Germinal center (tissue), 1 donor: ENCODE measurements around the gene AFF1.
A peak's percentile ranks its signal among the peaks of the same experiment; 100 is the strongest.

Experiments used
- DNase-seq: peaks from one replicate; pipeline ENCODE4 v3.0.0; 2012; ENCODE audit warnings: mixed read lengths, low spot score

The AFF1 gene

GRCh38 chr4:86955888-86956451 lies 21.2 kb downstream of the AFF1 start:
- DNase-seq = no peak

- DNase-seq = no peak
Measured at GRCh38 chr4:86957215-86957614, 22.4 kb downstream of the AFF1 start.

DNA sequence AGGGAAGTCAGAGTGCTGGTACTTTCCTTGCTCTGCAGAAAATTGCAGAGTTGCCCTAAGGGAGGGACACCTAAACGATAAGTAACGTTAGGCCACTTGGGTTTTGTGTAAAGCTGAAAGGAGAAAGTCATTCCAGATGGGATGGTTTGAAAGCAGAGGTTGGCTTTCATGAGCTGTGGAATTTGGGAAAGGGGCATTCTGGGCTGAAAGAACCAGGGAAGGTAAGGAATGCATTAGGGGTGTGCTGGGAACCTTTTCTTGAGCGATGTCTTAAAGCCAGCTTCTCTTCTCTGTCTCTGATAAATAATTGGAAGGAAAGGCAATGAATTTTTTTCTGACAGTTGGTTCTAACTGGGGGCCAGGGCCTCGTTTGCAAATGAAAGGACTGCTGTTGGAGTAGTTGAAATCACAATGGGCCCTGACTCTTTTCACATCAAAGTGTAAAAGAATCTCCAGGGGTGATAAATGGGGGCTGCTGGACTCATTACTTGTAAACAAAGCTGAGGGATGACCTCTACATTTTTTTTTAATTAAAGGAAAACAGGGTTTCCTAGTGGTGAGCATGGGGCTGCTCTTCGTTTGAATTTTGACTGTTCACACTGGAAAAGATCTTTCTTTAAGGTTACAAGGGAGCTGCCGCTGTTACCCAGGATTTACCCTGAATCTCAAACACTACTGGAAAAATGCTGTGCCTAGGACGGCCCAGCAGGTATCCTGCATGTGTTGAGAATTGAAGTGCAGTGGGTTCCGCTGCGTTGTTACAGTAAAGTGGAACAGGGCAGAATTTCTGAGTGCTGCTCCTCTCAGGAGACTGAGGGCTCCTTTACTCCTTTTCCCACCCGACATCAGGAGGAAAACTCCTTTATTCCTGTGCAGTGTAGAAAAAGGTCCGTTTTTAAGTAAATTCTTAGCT lies 25.0 kb downstream of the AFF1 start:
- no peak for DNase-seq

GRCh38 chr4:86960557-86960961 lies 25.7 kb downstream of the AFF1 start:
- no peak for DNase-seq

- DNase-seq = no peak
Measured at GRCh38 chr4:86961116-86961515, 26.3 kb downstream of the AFF1 start.

DNA sequence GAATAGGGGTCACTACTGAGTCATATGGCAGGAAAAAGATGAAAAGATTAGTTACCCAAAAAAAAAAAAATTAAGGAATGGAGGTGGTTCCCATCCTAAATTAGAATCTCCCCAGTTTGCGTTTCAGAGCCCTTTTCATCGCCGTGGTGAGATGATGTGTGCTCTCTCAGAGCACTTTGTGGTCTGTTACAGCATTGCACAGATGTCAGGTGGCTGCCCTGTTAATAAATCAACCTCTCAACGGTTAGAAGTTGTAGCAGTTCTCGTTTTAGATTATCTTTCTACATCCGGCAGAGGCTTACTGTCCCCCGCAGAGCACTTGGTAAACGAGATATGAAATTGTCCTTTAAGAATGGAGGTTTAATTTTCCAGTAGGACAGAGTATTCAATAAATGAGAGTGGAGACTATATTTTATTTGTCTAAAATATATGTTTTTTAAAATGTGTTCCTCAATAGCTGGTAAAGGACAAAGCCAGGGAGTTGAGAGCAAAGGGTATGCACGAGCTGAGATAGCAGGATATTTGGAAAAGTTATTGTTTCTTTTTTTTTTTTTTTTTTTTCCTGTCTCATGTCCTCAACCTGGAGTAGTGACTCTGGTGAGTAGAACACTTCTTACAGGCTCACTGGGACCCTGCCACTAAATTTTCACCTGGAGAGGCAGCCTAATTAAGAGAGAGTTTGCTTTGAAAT lies 26.9 kb downstream of the AFF1 start:
- peak; percentile 26 for DNase-seq

DNA sequence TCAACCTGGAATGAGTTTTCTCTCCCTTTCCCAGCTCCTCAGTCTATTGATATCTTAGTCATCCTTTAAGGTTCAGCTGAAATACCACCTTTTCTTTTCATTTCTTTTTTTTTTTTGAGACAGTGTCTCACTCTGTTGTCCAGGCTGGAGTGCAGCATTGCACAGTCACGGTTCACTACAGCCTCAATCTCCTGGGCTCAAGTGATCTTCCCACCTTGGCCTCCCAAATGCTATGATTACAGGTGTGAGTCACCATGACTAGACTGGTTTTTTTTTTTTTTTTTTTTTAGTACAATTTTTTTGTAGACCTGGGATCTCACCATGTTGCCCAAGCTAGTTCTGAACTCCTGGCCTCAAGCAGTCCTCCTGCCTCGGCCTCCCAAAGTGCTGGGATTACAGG lies 28.9 kb downstream of the AFF1 start:
- no peak for DNase-seq

DNA sequence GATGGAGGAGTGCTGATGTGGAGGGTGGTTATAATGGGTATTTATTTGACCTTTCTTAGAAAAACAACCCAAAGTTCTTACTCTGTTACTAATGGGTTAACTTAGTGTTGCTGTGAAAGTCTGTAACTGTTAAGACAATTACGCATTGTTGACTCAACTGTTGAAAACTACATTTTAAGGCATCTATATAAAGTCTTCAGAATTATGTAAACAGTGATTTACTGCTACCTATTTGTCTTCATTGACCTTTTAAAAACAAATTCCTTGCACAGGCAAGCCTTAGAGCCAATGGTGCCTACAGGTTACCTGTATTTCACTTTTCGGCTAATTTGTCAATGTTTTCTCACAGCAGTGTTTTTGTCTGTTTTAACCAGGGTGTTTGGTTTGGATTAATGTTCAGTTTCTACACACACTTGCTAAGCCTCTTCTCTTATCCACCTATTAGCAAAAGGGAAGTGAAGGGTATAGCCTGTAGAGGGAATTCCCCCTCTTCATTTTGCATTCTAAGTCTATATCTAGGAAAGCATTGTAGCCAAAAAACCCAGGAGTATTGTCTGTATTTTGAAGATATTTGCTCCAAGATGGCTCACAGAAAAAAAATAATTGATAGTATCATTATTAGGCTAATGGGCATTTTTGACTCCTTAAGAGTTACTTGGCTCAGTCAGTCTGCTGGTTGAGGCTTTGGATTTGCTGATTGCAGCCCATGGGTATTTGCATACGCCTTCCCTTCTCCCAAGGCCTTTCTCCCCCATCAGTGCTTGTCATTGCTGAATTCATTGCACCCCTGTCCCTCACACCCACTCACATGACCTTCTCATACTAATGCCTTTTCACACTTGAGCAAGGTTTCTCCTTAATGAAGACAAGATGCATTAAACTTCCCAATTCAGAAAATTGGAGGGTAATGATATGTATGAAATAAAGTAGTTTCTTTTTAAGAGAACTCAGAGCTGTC lies 30.5 kb downstream of the AFF1 start:
- peak; percentile 21 for DNase-seq

DNA sequence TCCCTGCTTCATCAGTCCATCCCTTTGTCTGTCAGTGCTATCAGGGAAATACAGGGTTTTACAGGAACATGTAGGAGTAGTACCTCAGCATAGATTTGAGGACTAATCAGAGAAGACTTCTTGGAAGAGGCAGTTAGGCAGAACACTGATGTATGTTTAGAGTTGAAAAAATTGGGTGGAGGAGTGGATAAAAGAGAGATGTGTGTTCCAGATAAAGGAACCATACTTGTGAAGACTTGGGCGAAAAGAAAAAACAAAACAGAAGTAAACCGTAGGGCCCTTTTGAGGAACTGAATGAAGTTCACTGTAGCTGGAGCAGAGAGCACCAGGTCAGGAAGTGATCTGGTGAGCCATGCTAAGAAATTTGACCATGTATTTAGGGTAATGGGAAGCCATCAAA lies 32.3 kb downstream of the AFF1 start:
- DNase-seq = no peak

DNA sequence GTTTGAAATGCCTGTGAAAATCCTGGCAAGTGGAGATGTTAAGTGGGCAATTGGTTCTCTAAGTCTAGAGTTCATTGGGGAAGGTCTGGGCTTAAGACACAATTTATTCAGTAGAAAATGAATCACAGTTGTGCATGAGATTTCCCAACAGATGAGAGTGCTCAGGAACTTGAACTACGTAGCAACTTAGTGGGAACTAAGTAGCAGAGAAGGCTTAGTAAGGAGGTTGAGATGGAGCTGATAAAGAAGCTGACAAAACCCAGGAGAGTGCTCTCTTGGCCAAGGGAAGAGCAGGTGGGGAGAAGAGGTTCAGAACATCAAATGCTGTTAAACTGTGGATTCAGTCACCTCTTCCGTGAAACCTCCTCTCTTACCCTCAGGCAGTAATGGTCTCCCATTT lies 33.0 kb downstream of the AFF1 start:
- no peak for DNase-seq

GRCh38 chr4:86968547-86968946 lies 33.7 kb downstream of the AFF1 start:
- no peak for DNase-seq

DNA sequence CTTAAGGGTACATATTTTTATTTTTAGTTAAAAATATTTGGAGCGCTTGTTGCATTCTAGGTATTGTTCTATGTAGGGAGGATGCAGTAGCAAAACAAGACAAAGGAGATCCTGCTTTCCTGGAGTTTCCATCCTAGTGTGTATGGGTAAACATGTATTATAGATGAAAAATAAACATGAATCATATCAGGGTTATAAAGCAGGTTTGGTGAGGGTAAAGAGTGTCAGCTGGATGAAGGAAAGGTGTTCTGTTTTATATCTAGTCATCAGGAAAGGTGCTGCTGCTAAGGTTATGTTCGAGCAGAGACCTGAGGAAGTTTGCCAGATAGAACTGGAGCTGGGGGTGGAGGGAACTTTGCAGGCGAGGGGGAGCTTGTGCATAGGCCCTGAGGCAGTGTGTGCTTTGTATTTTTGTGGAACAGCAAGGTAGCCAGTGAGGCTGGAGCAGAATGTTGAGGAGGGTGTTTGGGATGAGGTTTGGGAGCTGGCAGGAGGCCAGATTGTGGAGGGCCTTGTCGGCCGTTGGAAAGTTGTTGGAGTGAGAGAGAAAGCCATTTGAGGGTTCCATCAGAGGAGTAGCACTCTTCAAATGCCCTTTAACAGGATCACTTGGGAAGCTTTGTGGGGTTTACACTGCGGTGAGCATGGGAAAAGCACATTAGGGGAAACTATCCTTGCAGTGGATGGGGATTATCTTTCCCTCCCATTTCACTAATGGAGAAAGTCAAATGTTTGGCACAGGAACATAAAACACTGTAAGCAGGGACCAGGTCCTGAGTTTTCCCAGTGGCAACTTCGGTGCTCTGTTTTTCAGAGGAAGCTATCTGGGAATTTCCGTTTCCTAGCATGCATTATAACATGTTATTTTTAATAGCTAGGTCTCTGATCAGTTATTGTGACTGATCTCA lies 35.9 kb downstream of the AFF1 start:
- no peak for DNase-seq

- DNase-seq = no peak
Measured at GRCh38 chr4:86971355-86971683, 36.5 kb downstream of the AFF1 start.

- DNase-seq = no peak
Measured at GRCh38 chr4:86972997-86973396, 38.2 kb downstream of the AFF1 start.

- no peak for DNase-seq
Measured at GRCh38 chr4:86973668-86974067, 38.9 kb downstream of the AFF1 start.

DNA sequence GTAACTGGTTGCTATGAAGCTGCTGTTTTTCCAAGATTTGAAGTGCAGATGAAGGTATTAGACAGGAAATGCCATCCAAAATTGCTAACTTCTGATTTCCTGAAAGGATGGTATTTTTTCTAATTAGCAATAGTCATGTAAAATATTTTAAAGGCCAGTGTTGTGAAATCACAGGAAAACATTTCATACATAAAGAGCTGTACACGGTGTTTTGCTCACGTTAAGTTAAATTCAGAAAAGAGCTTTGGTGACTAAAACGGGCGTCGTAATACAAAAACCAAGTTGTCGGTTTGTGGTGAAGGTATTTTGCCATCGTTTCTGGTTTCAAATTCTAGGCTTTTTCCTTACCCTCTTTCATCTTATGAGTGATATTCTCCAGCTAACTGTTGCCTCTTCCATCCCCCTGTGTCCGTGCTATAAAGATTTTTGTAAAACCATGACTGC lies 39.8 kb downstream of the AFF1 start:
- no peak for DNase-seq

DNA sequence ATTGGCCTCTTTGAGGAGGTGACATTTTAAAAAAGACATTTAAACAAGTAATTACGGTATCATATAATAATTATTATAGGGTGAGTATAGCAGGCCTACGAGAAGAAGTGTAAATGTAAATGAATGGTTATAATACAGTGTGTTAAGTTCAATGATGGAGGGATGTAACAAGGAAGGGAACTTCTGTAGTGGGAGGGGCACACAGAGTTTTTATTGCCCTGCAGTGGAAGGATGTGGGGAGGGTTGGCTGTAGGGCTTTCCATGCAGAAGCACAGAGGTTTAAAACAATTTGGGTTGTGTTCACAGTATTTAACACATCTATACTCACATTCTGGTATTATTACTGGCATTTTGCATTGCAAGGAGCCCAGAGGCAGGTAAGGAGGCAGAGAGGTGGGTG lies 41.1 kb downstream of the AFF1 start:
- no peak for DNase-seq

DNA sequence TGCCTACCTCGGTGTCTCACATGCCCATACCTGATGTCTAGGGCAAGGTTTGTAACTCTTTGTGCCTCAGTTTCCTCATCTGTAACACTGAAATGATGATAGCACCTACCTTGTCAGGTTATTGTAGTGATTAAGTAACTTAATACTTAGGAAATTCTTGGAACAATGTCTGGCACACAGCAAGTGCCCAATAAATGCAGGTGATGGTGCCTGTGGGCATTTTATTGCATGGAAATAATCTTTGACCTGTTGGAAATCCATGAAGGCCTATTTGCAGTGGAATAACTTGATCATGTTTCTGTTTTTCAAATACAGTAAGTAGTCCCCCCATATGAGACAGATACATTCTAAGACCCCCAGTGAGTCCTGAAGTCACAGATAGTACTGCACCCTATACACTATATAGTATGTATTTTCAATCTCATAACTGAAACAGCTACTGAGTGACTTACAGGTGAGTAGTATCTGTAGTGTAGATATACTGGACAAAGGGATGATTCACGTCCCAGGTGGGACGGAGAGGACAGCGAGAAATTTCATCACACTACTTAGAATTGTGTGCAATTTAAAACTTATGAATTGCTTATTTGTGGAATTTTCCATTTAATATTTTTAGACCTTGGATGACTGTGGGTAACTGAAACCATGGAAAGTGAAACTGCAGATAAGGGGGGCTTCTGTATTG lies 42.1 kb downstream of the AFF1 start:
- no peak for DNase-seq

- no peak for DNase-seq
Measured at GRCh38 chr4:86977621-86978184, 42.9 kb downstream of the AFF1 start.

- no peak for DNase-seq
Measured at GRCh38 chr4:86978709-86979108, 43.9 kb downstream of the AFF1 start.
